ENCODE data around the gene GOLGA6L10.
"Not testable (repeated sequence)": the region's sequence is repeated elsewhere in the genome, so short reads cannot be mapped to it uniquely, and the experiment has no call there.

Gene GOLGA6L10

DNA sequence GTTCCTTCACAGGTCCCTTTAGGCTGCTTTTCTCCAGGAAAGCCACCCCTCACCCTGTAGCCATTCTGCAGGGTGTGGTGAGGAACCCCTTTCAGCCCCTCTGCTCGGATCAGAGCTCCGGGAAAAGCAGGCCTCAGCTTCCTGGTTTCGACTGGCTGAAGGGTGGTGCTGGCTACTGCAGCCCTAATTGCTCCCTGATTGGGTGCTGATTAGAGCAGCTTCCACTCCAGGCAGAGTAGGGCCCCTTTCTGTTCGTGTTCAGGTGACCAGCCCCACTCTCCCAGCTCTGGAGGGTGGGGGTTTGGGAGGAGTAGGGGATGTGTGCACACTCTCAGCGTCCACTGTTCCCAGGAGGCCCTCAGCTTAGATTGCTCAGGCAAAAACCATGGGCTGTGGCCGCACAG is 49.8 kb downstream of the GOLGA6L10 start:
- ATAC-seq (replicated peaks; ENCODE audit: extremely low read depth, poor library complexity, severe bottlenecking); H3K36me3 Mint-ChIP-seq (ENCODE audit: insufficient read depth); H3K27ac Mint-ChIP-seq (ENCODE audit: low read depth); DNase-seq (ENCODE audit: low spot score in 2 of 2); H3K4me3 Mint-ChIP-seq; H3K4me1 Mint-ChIP-seq; H3K27me3 Mint-ChIP-seq; H3K9me3 Mint-ChIP-seq: not testable (repeated sequence)

DNA sequence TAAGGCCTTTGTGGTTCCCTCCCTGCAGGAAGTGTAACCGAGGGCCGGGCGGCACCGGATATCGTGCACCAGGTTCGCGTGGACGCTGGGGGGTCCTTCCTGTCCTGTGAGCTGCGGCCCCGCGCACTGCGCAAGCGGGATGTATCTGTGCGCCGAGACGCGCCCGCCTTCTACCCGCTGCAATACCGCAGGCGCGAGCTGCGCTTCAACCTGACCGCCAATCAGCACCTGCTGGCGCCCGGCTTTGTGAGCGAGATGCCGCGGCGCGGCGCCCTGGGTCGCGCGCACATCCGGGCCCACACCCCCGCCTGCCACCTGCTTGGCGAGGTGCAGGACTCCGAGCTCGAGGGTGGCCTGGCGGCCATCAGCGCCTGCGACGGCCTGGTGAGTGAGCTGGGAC is 50.8 kb downstream of the GOLGA6L10 start:
- Mint-ChIP-seq H3K27ac (ENCODE audit: low read depth) (no peak overlapping the region), H3K9me3 (no peaks in the 10 kb centered on the region), H3K36me3 (ENCODE audit: insufficient read depth) (no peaks in the 10 kb centered on the region), H3K4me3 (peak overlapping the region; percentile 4), H3K27me3 (no peaks in the 10 kb centered on the region), H3K4me1 (peaks cover 7% of the 10 kb centered on the region)
- ATAC-seq (replicated peaks; ENCODE audit: extremely low read depth, poor library complexity, severe bottlenecking) (peak; percentile 83), DNase-seq (ENCODE audit: low spot score in 2 of 2) (peak; percentile 29 to 44)

DNA sequence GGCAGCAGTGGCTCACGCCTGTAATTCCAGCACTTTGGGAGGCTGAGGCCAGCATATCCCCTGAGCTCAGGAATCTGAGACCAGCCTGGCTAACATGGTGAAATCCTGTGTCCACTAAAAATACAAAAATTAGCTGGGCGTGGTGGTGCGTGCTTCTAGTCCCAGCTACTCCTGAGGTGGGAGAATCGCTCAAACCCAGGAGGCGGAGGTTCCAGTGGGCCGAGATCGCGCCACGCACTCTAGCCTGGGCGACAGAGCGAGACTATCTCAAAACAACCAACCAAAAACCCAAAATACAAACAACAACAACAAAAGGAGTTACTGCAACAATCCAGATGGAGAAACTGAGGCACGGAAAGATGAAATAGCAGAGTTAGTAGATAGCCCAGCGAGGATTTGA is 51.2 kb downstream of the GOLGA6L10 start:
- ATAC-seq (replicated peaks; ENCODE audit: extremely low read depth, poor library complexity, severe bottlenecking) (no peak), DNase-seq (ENCODE audit: low spot score in 2 of 2) (no peak)
- H3K36me3 Mint-ChIP-seq (ENCODE audit: insufficient read depth) = no peaks in the 10 kb centered on the region
- H3K27me3 Mint-ChIP-seq = no peaks in the 10 kb centered on the region
- no peak overlapping the region for H3K27ac Mint-ChIP-seq (ENCODE audit: low read depth)
- H3K4me1 Mint-ChIP-seq = peaks cover 7% of the 10 kb centered on the region
- peak overlapping the region; percentile 4 for H3K4me3 Mint-ChIP-seq
- no peaks in the 10 kb centered on the region for H3K9me3 Mint-ChIP-seq

GRCh38 chr15:82297546-82297945 is 51.7 kb downstream of the GOLGA6L10 start:
- Mint-ChIP-seq H3K27ac (ENCODE audit: low read depth) (no peak overlapping the region), H3K36me3 (ENCODE audit: insufficient read depth) (no peaks in the 10 kb centered on the region)

DNA sequence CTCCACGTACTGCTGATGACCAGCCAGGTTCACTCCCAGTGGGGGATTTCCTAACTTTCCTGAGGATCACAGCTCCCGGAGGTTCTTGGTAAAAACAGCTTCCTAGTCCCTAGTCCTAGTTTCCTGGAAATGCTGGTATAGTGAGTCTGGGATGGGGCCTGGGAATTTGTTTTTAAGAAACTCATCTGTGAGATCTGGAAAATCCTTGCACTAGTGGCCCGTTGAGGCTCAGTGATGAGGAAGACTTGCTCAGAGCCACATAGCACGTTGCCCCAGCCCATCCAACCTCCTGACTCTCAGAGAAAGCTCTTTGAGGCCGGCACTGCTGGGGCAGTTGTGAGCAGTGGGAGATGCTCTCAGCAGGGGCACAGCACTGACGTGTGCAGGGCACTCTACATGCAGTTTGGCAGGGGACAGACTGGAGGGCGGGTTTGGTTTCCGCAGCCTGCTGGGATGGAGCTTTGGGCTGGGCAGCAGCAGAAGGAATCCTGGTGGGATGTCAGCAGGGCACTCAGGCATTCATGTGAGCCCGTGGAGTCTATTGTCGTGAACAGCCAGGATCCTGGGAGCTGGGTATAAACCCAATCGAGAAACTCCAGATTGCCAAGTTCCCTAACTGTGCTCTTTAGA is 55.1 kb downstream of the GOLGA6L10 start:
- Mint-ChIP-seq H3K4me3 (no peak overlapping the region), H3K4me1 (peaks cover 7% of the 10 kb centered on the region), H3K36me3 (ENCODE audit: insufficient read depth) (no peaks in the 10 kb centered on the region), H3K9me3 (no peaks in the 10 kb centered on the region), H3K27me3 (no peaks in the 10 kb centered on the region), H3K27ac (ENCODE audit: low read depth) (peak overlapping the region; percentile 16)
- DNase-seq (ENCODE audit: low spot score in 2 of 2) (no peak), ATAC-seq (replicated peaks; ENCODE audit: extremely low read depth, poor library complexity, severe bottlenecking) (no peak)

More at GRCh38 chr15:82297546-82297945, 51.7 kb downstream of the GOLGA6L10 start:
- Mint-ChIP-seq H3K4me1 (peaks cover 7% of the 10 kb centered on the region), H3K4me3 (peak overlapping the region; percentile 4), H3K9me3 (no peaks in the 10 kb centered on the region), H3K27me3 (no peaks in the 10 kb centered on the region)
- ATAC-seq (replicated peaks; ENCODE audit: extremely low read depth, poor library complexity, severe bottlenecking) (no peak), DNase-seq (ENCODE audit: low spot score in 2 of 2) (no peak)

- Mint-ChIP-seq H3K9me3 (no peaks in the 10 kb centered on the region), H3K4me1 (peaks cover 6% of the 10 kb centered on the region), H3K27me3 (no peaks in the 10 kb centered on the region), H3K27ac (ENCODE audit: low read depth) (no peak overlapping the region), H3K4me3 (no peak overlapping the region), H3K36me3 (ENCODE audit: insufficient read depth) (no peaks in the 10 kb centered on the region)
- DNase-seq (ENCODE audit: low spot score in 2 of 2) = no peak
- ATAC-seq (replicated peaks; ENCODE audit: extremely low read depth, poor library complexity, severe bottlenecking) = no peak
These were observed 57.0 kb downstream of the GOLGA6L10 start for GRCh38 chr15:82292271-82292670.
